A172 (cell line): ENCODE data around the gene PAQR5. TPM values are rescaled to one million over a fixed set of nuclear protein-coding genes. Genes with fewer than 3 reads are reported as not detected.
"Not testable (repeated sequence)": the region's sequence is repeated elsewhere in the genome, so short reads cannot be mapped to it uniquely, and the experiment has no call there.

Experiments
- DNase-seq: peaks from one replicate; pipeline ENCODE4 v3.0.0-alpha.2; 2015; ENCODE audit warnings: low spot score
- total RNA-seq: library from RNA; depleted of rRNA; stranded (reverse); fragments of >200 nt; shearing (Covaris generic); gene quantifications from 2 replicates; pipeline ENCODE4 v1.2.3, GENCODE V29; 2014

Gene PAQR5
- total RNA-seq, 1 experiment from 2014 or later: 5.3 TPM

GRCh38 chr15:69293741-69294615, 4.7 kb upstream of the PAQR5 start:
- DNase-seq: no peak

DNA sequence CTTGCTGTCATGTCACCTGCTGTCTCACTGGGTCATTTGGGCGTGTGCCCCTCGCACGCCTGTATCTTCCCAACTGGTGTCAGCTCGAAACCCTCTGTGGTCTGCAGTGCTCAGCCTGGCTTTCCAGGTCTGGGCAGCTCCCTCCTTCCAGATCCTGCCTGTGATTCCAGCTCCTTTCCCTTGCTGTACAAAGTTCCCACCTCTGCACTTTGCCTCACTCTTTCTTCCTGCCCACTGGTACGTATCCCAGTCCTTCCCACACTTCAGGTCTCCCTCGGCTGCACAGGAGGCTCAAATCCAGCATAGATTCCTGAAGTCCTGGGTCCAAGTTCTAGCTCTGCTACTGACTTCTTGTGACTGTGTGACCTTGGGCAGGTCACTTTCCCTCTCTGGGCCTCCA, 2.1 kb upstream of the PAQR5 start:
- no peak for DNase-seq

DNA sequence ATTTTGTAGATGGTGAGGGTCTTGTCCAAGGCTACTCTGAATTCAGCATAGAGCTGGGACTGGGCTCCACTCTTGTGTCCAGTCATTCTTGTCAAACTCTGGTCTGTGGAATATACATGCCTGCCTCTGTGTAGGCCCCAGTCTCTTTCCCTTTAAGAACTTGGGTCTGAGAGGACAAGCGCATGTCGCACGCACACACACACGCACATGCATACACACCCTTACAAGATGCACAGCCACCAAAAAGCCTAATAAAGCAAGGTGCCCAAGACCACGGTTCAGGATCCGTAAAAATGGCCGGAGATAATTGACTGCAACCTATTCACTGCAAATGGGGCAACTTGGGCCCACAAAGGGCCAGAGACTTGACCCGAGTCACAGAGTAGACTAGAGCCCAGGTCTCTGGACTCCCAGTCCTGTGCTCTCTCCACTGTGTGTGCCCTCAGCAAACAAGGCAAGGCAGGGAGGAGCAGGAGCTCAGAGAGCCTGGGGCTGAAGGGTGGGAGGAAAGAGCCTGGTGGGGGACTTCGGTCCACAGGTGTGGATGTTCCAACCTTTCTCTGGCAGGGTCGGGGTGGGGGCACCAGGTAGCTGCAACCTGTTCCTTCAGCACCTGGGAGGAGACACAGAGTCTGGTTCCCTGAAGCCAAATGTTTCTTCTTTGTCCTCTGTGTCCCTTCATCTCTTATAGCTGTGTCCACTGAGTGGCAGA, 914 bp upstream of the PAQR5 start:
- no peak for DNase-seq

DNA sequence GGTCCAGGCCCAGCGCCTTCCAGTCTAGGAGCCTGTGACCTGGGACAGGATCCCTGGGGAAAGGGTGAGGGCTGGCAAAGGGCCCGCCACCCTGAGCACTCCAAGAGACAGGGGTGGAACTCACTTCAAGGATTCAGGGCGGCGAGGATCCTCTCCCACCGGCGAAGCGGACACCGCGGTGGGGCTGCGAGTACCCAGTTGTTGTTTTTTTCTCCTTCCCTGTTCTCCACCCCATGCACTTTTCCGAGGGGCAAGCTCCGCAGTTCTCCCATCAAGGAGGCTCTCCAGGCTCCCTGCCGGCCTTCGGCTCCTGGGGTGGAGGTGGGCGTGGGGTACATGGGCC, 387 bp upstream of the PAQR5 start:
- DNase-seq: no peak

DNA sequence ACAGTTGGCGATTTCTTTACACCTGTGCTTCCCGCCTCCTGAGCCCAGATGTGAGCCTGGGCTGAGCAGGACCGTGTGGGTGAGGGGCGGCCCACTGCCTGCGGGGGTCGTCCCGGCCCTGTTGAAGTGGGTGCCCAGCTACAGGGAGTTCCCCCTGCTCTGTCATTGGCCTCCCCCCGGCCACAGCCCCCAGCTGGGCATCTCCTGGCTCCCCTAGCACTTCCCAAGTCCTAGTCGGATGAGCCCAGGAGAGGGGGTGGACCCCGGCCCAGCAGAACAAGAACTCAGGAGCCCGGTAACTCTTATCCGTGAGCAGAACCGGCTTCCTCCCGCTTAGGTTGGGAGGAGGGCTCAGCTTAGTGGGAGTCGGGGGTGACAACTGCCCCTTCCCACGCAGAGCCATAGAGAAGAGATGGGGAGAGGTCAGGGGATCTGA, 757 bp downstream of the PAQR5 start:
- DNase-seq: no peak

GRCh38 chr15:69299943-69300588, 1.4 kb downstream of the PAQR5 start:
- no peak for DNase-seq

DNA sequence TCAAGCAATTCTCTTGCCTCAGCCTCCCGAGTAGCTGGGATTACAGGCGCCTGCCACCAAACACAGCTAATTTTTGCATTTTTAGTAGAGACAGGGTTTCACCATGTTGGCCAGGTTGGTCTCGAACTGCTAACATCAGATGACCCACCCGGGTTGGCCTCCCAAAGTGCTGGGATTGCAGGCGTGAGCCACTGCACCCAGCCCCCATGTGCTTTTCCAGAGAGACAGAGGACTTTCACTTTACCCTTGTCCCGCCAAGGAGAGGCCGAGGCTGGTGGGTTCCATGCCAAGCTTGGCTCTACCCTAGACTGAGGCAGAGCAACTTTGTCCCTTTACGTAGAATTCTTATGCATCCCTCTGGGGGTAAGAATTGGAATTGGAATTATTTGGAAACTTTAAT, 2.4 kb downstream of the PAQR5 start:
- not testable (repeated sequence) for DNase-seq

GRCh38 chr15:69302087-69302486, 3.4 kb downstream of the PAQR5 start:
- DNase-seq: not testable (repeated sequence)

DNA sequence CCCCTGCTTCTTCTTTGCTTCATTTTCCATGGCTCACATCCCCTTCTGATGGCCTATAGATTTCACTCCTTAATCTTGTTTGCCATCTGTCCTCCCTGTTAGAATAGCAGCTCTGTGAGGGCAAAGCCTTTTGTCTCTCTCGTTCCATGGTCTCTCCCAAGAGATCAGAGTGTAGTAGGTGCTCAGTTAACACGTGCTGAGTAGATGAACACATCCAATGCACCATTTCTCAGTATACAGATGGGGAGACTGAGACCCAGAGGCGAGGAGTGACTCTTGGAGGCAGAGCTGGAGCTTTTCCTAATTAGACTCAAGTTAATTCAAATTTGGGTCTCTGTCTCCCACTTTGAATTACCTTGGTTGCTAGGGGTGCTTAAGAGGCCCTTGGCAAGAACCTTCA, 4.2 kb downstream of the PAQR5 start:
- no peak for DNase-seq

DNA sequence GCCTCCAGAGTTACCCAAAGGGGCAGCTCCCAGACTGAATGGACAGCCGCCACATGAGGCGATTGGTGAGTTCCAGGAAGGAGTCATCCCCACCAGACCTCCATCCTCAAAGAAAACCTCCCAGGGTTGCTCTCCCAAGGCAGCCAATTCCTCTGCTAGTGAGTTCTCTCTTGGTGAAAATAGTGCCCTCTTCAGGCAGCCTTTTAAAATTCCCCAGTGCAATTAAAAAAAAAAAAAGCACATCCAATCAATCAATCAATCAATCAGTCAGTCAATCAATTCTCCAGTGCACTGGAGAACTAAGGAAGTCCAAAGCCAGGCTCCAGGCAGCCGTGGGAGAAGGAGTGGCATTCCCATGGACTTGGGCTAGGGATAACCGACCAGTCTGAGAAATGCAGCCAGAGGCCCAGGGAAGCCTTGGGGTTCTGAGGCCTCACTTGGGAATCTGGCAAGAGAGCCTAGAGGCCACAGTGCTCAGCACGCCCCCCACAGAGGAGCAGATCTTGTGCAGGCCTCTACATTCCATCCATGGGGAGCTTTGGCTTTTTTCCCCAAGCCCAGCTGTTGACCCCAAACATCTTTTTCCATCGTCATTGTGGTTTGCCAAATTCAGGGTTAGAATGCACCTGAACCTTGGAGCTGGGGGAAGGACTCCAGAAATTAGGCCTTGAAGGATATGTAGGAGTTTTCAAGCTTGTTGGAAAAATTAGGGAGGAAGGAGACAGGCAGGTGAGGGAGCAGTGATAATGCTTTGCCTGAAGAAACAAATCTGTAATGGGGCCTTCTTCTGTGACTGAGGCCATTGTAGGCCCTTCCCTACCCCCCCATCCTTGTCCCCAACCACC, 4.8 kb downstream of the PAQR5 start:
- DNase-seq: no peak

DNA sequence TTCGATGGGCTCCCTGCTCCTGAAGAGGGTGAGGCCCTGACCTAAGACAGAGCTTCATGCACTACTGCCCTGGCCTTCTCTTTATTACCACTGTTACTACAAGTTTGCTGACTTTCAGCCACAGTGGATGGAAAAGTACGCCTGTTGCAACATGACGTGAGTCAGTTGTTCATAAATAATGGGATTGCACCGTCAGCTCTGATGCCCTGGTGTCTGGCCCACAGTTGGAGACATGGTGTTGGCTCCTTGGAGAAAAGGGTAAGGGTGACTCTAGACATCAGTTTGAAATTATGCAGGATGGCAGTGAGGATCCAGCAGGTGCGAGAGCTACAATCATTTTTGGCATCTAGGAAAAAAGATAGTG, 5.5 kb downstream of the PAQR5 start:
- DNase-seq: peak; percentile 69

GRCh38 chr15:69305204-69305931, 6.7 kb downstream of the PAQR5 start:
- peak; percentile 95 for DNase-seq

DNA sequence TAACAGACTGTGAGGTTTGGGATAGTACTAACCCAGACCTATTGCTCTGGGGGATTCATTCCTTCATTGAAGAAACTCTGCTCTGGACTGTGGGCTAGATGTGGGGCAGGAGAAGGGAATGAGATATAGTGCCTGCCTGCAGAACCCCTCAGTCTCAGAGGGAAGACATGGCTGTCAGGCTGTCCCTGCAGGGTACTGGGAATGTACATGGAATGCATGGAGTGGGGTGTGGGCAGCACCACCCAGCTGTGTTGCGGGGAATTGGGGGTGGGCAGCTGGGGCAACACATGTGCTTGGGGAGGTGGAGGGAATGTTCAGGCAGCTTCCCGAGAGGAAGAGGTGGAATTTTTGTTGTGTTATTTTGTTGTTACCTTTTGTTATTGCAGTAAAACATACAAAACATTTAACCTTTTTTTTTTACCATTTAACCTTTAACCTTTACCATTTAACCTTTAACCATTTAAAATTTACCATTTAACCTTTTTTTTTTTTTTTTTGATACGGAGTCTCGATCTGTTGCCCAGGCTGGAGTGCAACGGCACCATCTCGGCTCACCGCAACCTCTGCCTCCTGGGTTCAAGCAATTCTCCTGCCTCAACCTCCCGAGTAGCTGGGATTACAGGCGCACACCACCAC, 7.3 kb downstream of the PAQR5 start:
- DNase-seq: no peak

- DNase-seq: no peak
Measured at GRCh38 chr15:69307939-69308338, 9.2 kb downstream of the PAQR5 start.

GRCh38 chr15:69308949-69309348, 10.2 kb downstream of the PAQR5 start:
- no peak for DNase-seq

DNA sequence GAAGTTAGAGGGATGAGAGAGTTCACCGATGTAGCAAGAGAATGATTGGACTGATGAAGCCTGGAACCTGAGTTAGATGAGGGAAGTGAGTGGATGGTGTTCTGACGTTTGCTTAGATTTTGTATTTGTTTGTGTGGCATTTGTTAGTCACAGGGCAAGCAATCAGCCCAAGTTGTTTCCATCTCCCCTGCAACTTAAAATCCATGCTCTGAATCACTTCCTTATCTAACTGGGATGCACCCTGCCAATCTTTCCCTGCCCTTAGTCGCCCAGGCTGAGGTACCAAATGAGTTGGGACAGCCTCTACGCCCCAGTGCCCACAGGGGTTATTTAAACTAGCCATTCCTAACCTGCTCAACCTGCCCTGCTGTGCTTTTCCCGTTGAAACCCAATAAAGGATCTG, 12.6 kb downstream of the PAQR5 start:
- peak; percentile 74 for DNase-seq

GRCh38 chr15:69313432-69314000, 14.8 kb downstream of the PAQR5 start:
- DNase-seq: no peak

DNA sequence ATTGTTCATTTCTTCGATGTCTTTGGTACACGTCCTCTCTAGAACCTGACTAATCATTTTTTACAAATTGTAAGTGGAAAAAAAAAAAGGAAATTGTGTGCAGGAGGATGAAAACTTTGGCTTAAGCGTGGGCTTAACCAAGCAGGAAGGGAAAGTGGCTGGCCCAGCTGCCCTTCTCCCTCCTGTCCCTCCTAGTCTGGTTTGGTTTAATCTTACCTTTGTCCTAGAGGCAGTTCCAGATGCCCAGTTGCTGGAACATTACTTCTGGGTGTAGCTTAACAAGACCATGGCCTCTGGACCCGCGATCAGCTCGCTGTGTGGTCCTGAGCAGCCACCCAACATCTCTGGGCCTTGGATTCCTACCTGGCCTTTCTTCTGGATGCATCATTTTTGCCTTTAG, 15.4 kb downstream of the PAQR5 start:
- no peak for DNase-seq

DNA sequence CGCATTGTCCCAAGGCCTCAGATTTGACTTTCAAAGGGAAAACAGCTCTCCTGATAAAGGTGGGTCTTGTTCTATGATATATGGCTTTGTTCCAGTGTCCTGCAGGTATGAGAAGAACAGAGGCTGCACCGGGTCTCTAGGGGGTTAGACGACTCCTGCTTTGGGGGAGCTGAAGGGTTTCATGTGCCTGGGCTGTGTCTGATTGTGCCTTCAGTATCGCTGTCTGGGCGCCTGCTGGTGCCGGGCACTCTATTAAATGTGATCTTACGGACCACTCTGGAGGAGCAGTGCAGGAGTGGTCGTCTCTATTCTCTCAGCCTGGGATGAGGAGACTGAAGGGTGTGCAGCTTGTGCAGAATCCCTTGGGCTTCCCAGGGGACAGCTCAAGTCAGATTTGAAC, 16.0 kb downstream of the PAQR5 start:
- no peak for DNase-seq

- DNase-seq: no peak
Measured at GRCh38 chr15:69315402-69316110, 16.8 kb downstream of the PAQR5 start.
